ENCODE data around the gene PLN. TPM values are rescaled to one million over a fixed set of nuclear protein-coding genes. Genes with fewer than 3 reads are reported as not detected.

PLN gene
- total and polyA plus RNA-seq, 2 experiments from 2014 or later = not detected

DNA sequence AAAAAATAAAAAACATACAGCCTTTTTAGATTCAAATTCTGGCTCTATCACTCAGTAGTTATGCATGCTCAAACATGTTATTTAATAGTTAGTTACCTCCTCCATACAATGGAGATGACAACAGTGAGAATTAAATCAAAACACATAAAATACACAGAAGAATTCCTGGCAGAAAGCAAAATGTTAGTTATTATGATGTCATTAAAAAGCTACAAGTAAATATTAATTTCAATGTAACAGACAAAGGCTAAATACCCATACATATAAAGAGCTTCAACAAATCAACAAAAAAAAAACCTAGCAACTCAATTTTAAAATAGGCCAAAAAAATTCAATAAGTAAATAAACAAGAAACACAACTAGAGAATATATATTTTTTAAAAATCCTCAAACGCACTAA lies 21.4 kb downstream of the PLN start:
- WGBS, 2 experiments (ENCODE audit: low coverage in 1 of 2, low lambda C conversion rate in 2 of 2, missing lambda C conversion rate in 2 of 2) = 94 to 100% methylated on average over 1 of the region's 1 CpG
- Histone ChIP-seq H3K36me3 (ENCODE audit: low read depth) (peaks cover 8% of the 10 kb centered on the region), H3K79me2 (ENCODE audit: insufficient read depth) (peaks cover 94% of the 10 kb centered on the region), H3K27me3 (replicated peaks; ENCODE audit: insufficient read depth) (no peaks in the 10 kb centered on the region), H4K20me1 (ENCODE audit: insufficient read depth) (no peaks in the 10 kb centered on the region; the same call in 1 of the 2 replicates), H3F3A (ENCODE audit: insufficient read depth) (0 out of 2 replicates have a peak, but pooled peaks cover 5% of the 10 kb centered on the region), H3K9ac (no peak overlapping the region), H3K27ac (no peak overlapping the region), H3K9me2 (ENCODE audit: insufficient read depth) (no peaks in the 10 kb centered on the region), H3K4me2 (ENCODE audit: unreplicated experiment) (no peak overlapping the region), H3K4me1 (ENCODE audit: insufficient read depth) (no peaks in the 10 kb centered on the region), H3K4me3 (no peak overlapping the region), H2AFZ (no peak overlapping the region), H3K9me3 (ENCODE audit: low read depth) (peaks cover 1% of the 10 kb centered on the region)
- in situ Hi-C loops (cut with MboI) = no loop called here
- DNase-seq = no peak
- TF ChIP-seq EZH2phosphoT487 (IDR thresholded peaks at IDR 0.05; ENCODE audit: insufficient read depth, low read depth) (no peak), EZH2 (IDR thresholded peaks at IDR 0.05; ENCODE audit: insufficient read depth, poor library complexity, severe bottlenecking) (no peak)

DNA sequence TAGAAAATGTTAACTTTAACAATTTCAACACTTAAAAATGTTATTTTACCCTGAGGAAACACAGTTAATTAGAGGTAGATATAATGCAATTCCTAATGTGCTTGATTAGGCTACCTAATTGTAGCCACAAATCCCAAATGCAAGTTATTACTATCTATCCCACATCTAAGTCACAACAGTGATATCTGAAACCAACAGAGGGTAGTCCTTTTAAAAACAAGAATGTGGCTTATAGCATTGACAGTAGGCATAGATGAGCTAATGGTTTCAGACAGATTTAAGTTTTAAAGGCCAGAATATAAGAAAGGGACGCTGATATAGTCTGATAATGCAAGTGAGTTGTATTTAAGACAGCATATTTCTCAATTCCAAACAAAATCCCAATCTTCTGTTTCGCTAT lies 23.0 kb downstream of the PLN start:
- H3K4me1 ChIP-seq (ENCODE audit: insufficient read depth) = no peaks in the 10 kb centered on the region
- in situ Hi-C loops (cut with MboI) = no loop called here
- no peak for TF ChIP-seq EZH2 (IDR thresholded peaks at IDR 0.05; ENCODE audit: insufficient read depth, poor library complexity, severe bottlenecking)
- TF ChIP-seq EZH2phosphoT487 (IDR thresholded peaks at IDR 0.05; ENCODE audit: insufficient read depth, low read depth) = no peak
- no peak overlapping the region for H3K9ac ChIP-seq
- WGBS, 2 experiments (ENCODE audit: low coverage in 1 of 2, low lambda C conversion rate in 2 of 2, missing lambda C conversion rate in 2 of 2) = 76 to 78% methylated on average over 2 of the region's 2 CpGs
- H3K27me3 ChIP-seq (replicated peaks; ENCODE audit: insufficient read depth) = no peaks in the 10 kb centered on the region
- H3F3A ChIP-seq (ENCODE audit: insufficient read depth) = 0 out of 2 replicates have a peak, but pooled peaks cover 5% of the 10 kb centered on the region
- peaks cover 94% of the 10 kb centered on the region for H3K79me2 ChIP-seq (ENCODE audit: insufficient read depth)
- no peaks in the 10 kb centered on the region for H3K9me2 ChIP-seq (ENCODE audit: insufficient read depth)
- H3K9me3 ChIP-seq (ENCODE audit: low read depth) = peaks cover 4% of the 10 kb centered on the region
- H4K20me1 ChIP-seq (ENCODE audit: insufficient read depth) = no peaks in the 10 kb centered on the region; the same call in 1 of the 2 replicates
- no peak overlapping the region for H3K4me2 ChIP-seq (ENCODE audit: unreplicated experiment)
- H2AFZ ChIP-seq = no peak overlapping the region
- no peak for DNase-seq
- H3K27ac ChIP-seq = no peak overlapping the region
- no peak overlapping the region for H3K4me3 ChIP-seq
- peaks cover 7% of the 10 kb centered on the region; the same call in 1 of the 2 replicates for H3K36me3 ChIP-seq (ENCODE audit: low read depth)

DNA sequence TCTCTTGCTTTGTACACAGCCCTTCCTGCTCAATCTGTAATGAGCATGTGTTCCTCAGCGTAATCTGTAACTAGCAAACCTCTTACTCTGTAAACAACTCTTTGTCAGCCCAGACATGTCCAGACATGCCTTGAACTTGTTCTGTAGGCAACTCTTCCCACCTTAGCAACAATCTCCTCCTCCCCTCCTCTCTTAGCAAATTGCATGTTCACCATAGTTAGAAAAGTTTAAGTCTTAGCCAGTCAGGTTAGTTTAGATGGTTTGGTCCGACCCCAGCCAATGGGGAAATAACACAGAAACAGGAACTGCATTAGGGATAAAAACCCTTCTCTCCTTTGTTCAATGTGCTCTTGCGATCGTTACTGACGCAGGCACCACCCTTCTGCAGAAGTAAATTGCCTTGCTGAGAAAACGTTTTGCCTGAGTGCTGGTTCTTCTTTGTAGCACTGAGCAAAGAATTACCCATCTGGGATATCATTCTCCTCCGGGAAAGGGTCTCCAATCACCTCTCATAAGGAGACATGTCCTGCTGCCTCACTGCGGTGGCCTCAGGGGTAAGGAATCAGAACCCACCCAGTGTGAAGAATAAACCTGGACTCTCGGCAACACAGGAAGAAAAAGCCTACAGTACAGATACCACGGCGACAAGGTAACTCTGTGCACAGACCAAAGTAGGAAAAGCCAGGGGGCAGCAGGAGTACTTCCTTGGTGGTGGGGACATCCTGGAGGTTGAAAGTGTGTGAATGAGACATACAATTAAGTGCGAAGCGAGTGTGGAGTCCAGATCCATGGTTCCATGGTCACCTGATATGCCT lies 26.2 kb downstream of the PLN start:
- H3K79me2 ChIP-seq (ENCODE audit: insufficient read depth) = peaks cover 93% of the 10 kb centered on the region
- peaks cover 4% of the 10 kb centered on the region for H3K9me3 ChIP-seq (ENCODE audit: low read depth)
- H2AFZ ChIP-seq = no peak overlapping the region
- H3K9me2 ChIP-seq (ENCODE audit: insufficient read depth) = no peaks in the 10 kb centered on the region
- 0 out of 2 replicates have a peak, but pooled peaks cover 5% of the 10 kb centered on the region for H3F3A ChIP-seq (ENCODE audit: insufficient read depth)
- H3K27me3 ChIP-seq (replicated peaks; ENCODE audit: insufficient read depth) = no peaks in the 10 kb centered on the region
- in situ Hi-C loops (cut with MboI) = no loop called here
- H4K20me1 ChIP-seq (ENCODE audit: insufficient read depth) = no peaks in the 10 kb centered on the region; the same call in 1 of the 2 replicates
- H3K4me2 ChIP-seq (ENCODE audit: unreplicated experiment) = no peak overlapping the region
- H3K27ac ChIP-seq = no peak overlapping the region
- DNase-seq = no peak
- H3K4me1 ChIP-seq (ENCODE audit: insufficient read depth) = no peaks in the 10 kb centered on the region
- H3K4me3 ChIP-seq = no peak overlapping the region
- no peak overlapping the region for H3K9ac ChIP-seq
- WGBS, 2 experiments (ENCODE audit: low coverage in 1 of 2, low lambda C conversion rate in 2 of 2, missing lambda C conversion rate in 2 of 2) = 94 to 96% methylated on average over 13 of the region's 13 CpGs
- TF ChIP-seq EZH2phosphoT487 (IDR thresholded peaks at IDR 0.05; ENCODE audit: insufficient read depth, low read depth) = no peak
- no peak for TF ChIP-seq EZH2 (IDR thresholded peaks at IDR 0.05; ENCODE audit: insufficient read depth, poor library complexity, severe bottlenecking)
- H3K36me3 ChIP-seq (ENCODE audit: low read depth) = peaks cover 7% of the 10 kb centered on the region; the same call in 1 of the 2 replicates

DNA sequence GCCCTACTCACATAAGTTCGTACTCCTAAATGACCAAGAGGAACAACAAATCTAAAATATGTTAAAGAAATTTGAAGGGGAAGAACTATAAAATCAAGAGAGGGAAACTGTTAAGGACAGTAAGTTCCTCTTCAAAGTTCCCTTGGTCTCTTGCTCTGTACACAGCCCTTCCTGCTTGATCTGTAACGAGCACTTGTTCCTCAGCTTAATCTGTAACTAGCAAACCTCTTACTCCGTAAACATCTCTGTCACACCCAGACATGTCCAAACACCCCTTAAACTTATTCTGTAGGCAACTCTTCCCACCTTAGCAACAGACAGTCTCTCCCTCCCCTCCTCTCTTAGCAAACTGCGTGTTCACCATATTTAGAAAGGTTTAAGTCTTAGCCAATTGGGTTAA lies 29.9 kb downstream of the PLN start:
- H3K4me1 ChIP-seq (ENCODE audit: insufficient read depth) = peaks cover 19% of the 10 kb centered on the region
- no peak for TF ChIP-seq EZH2phosphoT487 (IDR thresholded peaks at IDR 0.05; ENCODE audit: insufficient read depth, low read depth)
- TF ChIP-seq EZH2 (IDR thresholded peaks at IDR 0.05; ENCODE audit: insufficient read depth, poor library complexity, severe bottlenecking) = no peak
- H3K27ac ChIP-seq = no peak overlapping the region
- peaks cover 80% of the 10 kb centered on the region for H3K79me2 ChIP-seq (ENCODE audit: insufficient read depth)
- H4K20me1 ChIP-seq (ENCODE audit: insufficient read depth) = no peaks in the 10 kb centered on the region; the same call in 1 of the 2 replicates
- no peak overlapping the region for H3K4me3 ChIP-seq
- H3K36me3 ChIP-seq (ENCODE audit: low read depth) = peaks cover 7% of the 10 kb centered on the region; the same call in 1 of the 2 replicates
- H3F3A ChIP-seq (ENCODE audit: insufficient read depth) = peaks cover 39% of the 10 kb centered on the region
- in situ Hi-C loops (cut with MboI) = no loop called here
- WGBS, 2 experiments (ENCODE audit: low coverage in 1 of 2, low lambda C conversion rate in 2 of 2, missing lambda C conversion rate in 2 of 2) = 70 to 74% methylated on average over 4 of the region's 4 CpGs
- DNase-seq = no peak
- no peak overlapping the region for H3K4me2 ChIP-seq (ENCODE audit: unreplicated experiment)
- no peak overlapping the region for H3K9ac ChIP-seq
- H3K9me3 ChIP-seq (ENCODE audit: low read depth) = peaks cover 4% of the 10 kb centered on the region
- no peaks in the 10 kb centered on the region for H3K9me2 ChIP-seq (ENCODE audit: insufficient read depth)
- H3K27me3 ChIP-seq (replicated peaks; ENCODE audit: insufficient read depth) = no peaks in the 10 kb centered on the region
- H2AFZ ChIP-seq = no peak overlapping the region
